HG02938 (cell line): ENCODE results near the gene PLPP2.
"Not testable (repeated sequence)": the region's sequence is repeated elsewhere in the genome, so short reads cannot be mapped to it uniquely, and the experiment has no call there.

Source experiments
- ATAC-seq: cut with Tn5 transposase; IDR thresholded peaks from one replicate; pipeline ENCODE4 v1.9.1; 2021; ENCODE audit warnings: mild to moderate bottlenecking, moderate library complexity; ENCODE audit not compliant: unreplicated experiment

The PLPP2 gene

DNA sequence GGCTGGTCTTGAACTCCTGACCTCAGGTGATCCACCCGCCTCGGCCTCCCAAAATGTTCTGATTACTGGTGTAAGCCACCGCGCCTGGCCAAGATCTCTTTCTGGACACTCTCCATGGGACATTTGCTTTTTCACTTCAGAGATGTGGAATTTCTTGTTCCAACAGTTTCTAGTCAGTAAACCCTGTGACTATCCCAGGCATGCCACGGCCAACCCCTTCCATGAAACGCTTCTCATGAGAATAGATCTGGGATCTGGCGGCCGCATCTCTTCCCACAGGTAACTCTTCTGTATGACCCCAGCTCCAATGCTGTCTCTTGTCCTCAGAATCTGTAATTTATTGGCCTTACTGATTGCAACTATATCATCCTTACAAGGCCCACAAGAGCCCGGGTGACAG, 16.2 kb downstream of the PLPP2 start:
- no peak for ATAC-seq

- ATAC-seq, result no peak
Observed at GRCh38 chr19:273393-273792, 17.8 kb downstream of the PLPP2 start.

GRCh38 chr19:271856-272255, 19.3 kb downstream of the PLPP2 start:
- ATAC-seq, result no peak

DNA sequence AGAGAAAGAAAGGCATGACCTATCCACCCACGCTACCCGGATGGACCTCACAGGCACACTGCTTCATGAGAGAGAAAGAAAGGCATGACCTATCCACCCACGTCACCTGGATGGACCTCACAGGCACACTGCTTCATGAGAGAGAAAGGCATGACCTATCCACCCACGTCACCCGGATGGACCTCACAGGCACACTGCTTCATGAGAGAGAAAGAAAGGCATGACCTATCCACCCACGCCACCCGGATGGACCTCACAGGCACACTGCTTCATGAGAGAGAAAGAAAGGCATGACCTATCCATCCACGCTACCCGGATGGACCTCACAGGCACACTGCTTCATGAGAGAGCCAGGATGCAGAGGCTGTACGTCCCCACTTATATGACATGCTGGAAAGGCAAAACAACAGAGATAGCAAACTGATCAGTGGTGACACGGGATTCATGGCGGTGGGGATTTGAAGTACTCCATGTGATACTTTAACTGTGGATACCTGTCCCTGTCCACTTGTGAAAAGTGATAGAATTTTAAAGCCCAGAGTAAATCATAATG, 20.4 kb downstream of the PLPP2 start:
- ATAC-seq, result not testable (repeated sequence)

- no peak for ATAC-seq
Observed at GRCh38 chr19:269241-269640, 22.0 kb downstream of the PLPP2 start.

DNA sequence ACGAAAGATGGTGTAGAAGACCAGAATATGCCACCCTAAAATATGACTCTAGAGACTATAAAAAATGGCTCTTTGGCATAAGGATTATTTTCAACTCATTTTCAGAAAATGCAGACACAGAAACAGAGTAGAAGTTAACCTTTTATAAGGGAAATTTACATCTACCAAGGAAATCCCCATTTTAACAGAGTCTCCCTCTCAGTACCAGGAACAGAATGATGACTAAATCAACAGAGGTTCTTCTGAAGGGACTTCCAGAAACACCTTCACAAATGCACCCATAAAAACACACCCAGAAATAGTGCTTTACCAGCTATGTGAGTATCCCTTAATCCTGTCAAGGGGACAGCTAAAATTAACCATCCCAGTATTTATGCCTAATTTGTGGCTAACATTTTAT, 29.1 kb downstream of the PLPP2 start:
- no peak for ATAC-seq

- not testable (repeated sequence) for ATAC-seq
Observed at GRCh38 chr19:256804-257203, 34.4 kb downstream of the PLPP2 start.

DNA sequence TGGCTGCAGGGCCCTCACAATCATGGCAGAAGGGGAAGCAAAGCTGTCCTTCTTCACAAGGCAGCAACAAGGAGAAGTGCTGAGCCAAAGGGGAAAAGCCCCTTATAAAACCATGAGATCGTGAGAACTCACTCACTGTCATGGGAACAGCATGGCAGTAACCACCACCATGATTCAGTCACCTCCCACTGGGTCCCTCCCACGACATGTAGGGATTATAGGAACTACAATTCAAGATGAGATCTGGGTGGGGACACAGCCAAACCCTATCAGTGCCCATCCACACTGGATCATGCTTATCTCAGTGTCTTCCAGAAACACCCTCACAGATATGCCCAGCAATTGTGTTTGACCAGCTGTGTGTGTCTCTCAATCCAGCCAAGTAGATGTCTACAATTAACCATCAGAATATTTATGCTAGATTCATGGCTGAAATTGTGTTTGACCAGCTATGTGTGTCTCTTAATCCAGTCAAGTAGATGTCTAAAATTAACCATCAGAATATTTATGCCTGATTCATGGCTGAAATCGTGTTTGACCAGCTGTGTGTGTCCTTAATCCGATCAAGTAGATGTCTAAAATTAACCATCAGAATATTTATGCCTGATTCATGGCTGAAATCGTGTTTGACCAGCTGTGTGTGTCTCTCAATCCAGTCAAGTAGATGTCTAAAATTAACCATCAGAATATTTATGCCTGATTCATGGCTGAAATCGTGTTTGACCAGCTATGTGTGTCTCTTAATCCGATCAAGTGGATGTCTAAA, 38.6 kb downstream of the PLPP2 start:
- not testable (repeated sequence) for ATAC-seq

GRCh38 chr19:246551-246950, 44.7 kb downstream of the PLPP2 start:
- ATAC-seq, result no peak

DNA sequence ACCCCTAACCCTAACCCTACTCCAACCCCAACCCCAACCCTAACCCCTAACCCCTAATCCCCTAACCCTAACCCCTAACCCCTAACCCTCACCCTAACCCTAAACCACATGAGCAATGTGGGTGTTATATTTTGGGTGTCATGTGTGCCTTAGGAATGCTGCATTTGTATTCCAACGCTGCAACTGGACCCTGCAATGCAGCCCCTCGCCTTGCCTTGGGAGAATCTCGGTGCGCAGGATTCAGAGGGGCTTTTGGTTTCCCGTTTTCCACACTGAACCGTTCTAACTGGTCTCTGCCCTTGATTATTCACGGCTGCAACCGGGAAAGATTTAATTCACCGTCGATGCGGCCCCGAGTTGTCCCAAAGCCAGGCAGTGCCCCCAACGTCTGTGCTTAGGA, 45.3 kb downstream of the PLPP2 start:
- ATAC-seq, result not testable (repeated sequence)

GRCh38 chr19:245457-245856, 45.7 kb downstream of the PLPP2 start:
- no peak for ATAC-seq
